ENCODE measurements around the gene ARHGAP23.

Gene ARHGAP23

DNA sequence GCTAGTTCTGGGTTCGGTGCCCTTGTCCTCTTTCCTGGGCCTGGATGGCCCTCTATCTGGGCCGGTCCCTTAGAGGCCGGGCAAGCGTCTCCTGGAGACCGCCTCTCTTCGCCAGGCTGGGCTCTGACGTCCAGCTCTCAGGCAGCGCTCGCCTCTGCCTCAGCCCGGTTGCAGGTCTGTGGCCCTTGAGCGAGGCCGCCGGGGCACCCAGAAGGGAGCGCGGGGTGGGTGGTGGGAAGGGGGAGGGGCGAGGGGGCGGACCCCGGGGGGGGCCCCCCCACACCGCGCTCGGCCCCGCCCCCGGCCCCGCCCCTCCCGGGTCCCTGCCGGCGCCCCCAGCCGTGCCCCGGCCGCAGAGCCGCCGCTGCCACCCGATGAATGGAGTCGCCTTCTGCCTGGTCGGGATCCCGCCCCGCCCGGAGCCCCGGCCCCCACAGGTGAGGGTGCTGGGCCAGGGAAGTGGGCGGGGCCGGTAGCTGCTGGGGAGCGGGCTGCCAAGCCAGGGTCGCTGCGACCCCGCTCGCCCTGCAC lies at the start of gene ARHGAP23:
Gene ARHGAP23, plus strand, starts transcription at position 353 of the 531 bp plus-strand sequence. Its CDS starts 22 bp downstream, at position 375.
- peak; percentile 77 for DNase-seq (ENCODE audit: low spot score)

GRCh38 chr17:38379448-38379847 lies 48.8 kb upstream of the ARHGAP23 start:
- no peak for DNase-seq (ENCODE audit: low spot score)

GRCh38 chr17:38395090-38395489 lies 33.2 kb upstream of the ARHGAP23 start:
- peak; percentile 82 for DNase-seq (ENCODE audit: low spot score)

GRCh38 chr17:38397227-38397626 lies 31.0 kb upstream of the ARHGAP23 start:
- no peak for DNase-seq (ENCODE audit: low spot score)

DNA sequence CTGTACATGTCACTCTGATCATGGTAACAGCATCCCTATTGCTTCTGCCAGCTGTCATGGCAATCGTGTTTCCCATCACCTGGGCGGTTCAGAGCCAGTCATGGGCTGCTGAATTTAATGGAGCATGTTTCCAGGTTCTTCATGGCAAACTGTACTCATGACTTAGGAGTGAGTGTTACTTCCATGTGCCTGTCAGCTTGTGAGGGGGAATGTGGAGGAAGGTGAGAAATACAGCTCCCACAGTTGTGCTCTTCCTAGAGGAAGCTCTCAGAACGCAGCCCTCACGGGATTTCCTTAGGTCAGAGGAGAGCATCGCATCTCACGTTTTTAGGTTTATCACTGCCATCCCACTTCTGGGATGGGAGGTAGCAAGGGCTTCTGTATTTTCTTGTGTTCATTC lies 28.0 kb upstream of the ARHGAP23 start:
- no peak for DNase-seq (ENCODE audit: low spot score)

- DNase-seq (ENCODE audit: low spot score), result no peak
These were observed 26.8 kb upstream of the ARHGAP23 start for GRCh38 chr17:38401459-38401858.

DNA sequence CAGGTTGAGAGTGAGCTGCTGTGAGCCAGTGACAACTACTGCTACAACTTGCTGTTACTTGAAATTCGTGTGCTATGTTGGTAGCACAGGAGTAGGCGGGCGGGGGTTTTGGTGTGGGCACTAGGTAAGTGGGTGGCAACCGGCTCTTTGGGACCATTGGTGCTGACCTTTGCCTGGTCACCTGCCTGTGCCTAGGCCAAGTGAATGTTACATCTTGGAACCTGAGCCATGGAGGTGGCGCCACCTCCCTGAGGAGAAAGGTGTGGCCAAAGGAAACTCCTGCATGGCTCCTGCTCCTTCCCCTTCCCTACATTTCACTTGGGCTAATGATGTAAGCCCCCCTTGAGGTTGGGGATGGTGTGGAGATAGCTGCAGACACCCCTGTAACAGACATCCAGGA lies 25.4 kb upstream of the ARHGAP23 start:
- no peak for DNase-seq (ENCODE audit: low spot score)

- DNase-seq (ENCODE audit: low spot score), result no peak
These were observed 24.8 kb upstream of the ARHGAP23 start for GRCh38 chr17:38403491-38403890.

- no peak for DNase-seq (ENCODE audit: low spot score)
These were observed 23.9 kb upstream of the ARHGAP23 start for GRCh38 chr17:38404174-38404943.

GRCh38 chr17:38405654-38406053 lies 22.6 kb upstream of the ARHGAP23 start:
- DNase-seq (ENCODE audit: low spot score), result no peak

DNA sequence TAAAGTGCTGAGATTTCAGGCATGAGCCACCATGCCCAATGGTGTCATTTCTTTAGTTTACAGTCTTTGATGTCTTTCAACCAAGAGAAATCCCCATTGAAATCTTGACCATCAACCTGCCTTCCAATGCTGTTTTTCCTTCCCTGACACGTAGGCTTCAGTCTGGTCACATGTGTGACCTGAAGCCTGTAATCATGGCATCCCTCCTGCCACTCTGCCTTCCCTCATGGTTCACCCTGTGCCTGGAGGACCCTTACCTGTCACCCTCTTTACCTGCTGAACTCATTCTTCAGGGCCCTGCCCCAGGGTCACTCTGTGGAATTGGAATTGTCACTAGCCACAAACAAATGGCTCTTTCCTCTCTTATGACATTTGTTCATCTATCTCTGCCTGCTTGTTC lies 18.1 kb upstream of the ARHGAP23 start:
- no peak for DNase-seq (ENCODE audit: low spot score)

DNA sequence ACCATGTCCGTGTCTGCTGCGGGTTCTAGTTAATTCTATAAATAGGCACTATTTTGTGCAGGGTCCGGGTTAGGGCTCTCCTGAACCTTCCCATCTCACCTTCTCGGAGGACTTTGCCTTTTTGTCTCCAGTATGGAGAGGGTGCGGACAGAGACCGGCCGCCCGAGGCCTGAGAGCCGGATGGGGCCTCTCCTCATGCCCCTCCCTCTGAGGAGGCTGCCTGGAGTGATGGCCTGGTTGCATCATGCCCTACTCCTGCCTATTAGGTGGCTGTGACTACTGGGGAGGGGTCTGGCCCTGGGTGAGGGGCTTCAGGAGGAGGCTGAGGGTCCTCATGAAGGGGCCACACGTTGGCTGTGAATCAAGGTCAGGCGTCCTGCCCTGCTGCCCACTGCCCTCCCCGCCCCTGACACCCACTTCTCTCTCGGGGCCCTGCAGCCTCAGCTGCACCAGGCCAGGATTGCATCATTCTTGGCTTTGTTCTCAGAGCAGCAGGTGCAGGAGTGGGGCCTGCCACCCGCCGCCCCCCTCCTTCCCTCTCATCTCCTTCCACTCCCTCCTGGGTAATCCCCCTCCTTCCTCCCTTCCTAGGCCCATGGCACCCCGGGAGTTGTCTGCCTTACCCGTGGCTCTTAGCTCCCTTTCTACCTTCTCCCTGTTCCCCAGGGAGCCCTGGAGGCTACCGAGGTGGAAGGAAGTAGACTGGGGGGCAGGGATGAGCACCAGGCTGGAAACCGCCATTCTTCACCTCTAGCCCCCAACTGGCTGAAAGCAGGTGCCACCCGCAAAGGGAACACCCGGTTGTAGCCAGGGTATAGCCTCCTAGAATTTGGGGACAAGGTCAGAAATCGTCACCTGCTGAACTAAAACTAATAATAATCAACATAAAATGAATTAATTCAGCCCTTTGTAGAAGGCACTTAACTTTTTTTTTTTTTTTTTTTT lies 12.7 kb upstream of the ARHGAP23 start:
- DNase-seq (ENCODE audit: low spot score), result no peak

GRCh38 chr17:38416840-38417209 lies 11.4 kb upstream of the ARHGAP23 start:
- no peak for DNase-seq (ENCODE audit: low spot score)

DNA sequence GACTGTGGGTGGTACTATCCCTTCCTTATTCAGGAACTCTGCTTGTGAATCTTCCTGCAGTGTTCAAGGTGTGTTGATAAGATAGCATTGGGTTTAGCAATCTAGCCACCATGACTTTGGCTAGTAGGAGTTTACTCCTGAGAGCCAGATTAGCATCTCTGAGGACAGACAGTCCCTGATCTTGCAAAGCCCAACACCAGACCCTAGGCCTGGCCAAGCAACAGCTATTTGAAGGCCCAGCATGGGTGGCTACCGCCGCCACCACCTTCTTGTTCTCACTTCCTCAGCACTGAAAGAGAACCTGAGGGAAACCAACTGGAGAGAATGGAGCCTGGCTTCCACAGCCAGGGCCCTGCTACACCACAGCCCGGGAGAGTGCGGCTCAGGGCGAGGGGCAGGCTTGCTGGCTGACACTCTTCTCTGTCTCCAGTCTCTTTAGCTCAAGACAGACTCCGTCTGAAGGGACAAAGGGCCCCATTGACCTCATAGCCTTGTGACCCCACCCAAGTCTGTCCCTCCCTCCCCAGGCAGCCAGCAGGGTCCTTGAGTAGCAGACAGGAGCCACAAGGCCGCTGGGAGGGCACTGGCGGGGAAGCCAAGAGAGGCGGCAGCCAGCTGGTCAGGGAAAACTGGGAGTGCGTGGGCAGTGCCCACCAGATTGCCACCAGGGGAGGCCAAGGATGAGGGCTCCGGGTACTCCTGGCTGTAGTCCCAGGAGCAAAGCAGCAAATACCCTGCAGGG lies 10.9 kb upstream of the ARHGAP23 start:
- DNase-seq (ENCODE audit: low spot score), result no peak

DNA sequence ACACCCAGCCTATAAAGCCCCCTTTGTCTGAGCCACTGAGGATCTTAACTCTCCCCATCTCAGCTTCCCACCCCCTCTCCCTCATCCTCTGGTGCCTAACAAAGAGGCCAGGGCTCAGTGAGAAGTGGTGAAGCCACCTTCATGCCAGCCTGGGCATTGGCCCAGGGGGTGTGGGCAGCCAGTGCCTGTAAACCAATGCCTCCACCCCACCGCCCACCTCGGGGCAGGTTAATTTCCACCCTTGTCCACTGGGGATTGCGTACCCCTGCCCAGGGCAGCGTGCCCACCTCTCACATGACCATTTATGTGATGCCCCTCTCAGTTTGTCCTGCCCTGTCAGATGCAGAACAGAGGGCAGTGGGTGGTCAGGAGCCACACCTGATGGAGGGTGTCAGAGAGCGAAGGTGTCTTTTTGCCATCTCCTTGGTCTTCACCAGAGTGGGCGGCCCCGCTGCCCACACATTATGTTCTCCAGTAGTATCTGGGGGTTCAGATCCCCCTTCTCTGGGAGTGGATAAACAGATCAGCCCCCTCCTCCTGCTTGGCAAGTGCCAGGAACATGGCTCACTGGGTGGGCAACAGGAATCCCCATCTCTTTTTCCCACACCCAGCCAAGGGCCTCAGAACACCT lies 10.1 kb upstream of the ARHGAP23 start:
- DNase-seq (ENCODE audit: low spot score), result no peak

DNA sequence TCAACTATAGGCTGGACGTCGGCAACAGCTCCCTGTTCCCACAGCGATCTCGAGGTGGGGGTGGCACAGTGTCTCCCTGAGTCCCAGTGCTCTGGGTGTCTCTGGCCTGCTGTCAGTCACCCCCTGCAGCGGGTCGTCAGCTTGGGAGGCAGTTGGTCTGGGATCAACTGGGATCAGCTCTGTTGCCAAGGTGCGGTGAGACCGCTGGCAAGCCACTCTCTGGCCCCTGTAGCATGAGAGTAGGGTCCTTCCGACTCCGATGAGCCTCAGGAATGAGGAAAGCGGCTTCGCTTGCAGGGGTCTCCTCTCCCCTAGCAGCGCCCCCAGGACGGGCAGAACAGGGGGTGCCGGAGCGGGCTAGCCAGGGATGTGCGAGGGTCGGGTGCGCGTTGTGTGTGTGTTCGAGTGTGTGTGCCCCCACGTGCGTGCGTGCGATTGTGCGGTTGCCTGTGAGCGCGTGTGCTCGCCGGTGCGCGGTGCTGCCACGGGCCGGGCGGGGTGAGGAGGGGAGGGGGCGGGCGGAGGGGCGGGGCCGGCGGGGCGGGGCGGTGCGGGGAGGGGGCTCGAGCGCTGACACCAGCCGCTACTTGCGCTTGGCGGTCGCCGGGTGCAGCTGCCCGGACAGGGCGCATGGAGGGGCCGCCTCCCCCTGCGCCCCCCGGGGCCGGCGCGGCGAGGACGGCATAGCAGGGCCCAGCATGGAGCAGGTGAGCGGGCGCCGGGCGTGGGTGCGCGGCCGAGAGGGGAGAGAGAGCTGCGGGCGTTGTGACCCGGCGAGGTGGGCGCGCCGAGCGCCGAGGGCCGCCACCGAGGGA lies 9.4 kb upstream of the ARHGAP23 start:
- DNase-seq (ENCODE audit: low spot score), result no peak

- no peak for DNase-seq (ENCODE audit: low spot score)
These were observed 8.7 kb upstream of the ARHGAP23 start for GRCh38 chr17:38419508-38419981.

GRCh38 chr17:38420518-38420917 lies 7.7 kb upstream of the ARHGAP23 start:
- no peak for DNase-seq (ENCODE audit: low spot score)

GRCh38 chr17:38421171-38421841 lies 7.0 kb upstream of the ARHGAP23 start:
- DNase-seq (ENCODE audit: low spot score), result no peak
